ENCODE results near the gene KIF1A.

The KIF1A gene

DNA sequence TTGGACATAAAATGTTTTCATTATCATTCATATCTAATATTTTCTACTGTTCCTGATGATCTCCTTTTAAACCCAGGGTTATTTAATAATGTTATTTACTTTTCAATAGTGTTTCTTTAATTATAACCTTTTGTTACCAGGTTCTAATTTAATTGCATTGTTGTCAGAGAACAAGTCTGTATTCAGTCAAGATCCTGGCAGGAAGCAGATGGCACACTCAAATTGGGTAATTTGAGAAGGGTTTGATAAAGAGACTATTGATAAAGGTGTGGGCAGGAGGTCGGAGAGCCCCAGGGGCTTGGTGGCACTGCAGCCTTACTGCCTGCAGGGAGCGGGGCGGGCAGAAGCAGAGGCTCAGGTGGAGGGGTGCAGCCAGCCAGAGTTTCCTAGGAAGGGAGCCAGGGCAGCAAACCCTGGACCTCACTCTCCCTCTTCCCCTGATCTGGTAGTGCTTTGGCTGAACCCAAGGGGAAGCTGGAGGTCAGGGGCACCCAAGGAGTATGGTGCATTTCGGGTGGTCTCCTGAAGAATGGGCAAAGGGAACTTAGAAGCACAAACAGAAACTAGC is 2.3 kb upstream of the KIF1A start:
- in situ Hi-C loops (cut with HindIII; ENCODE audit: low pct_unique_long_range_greater_than_20kb, low sequenced_read_pairs), result no loop called here
- TF ChIP-seq JUND (IDR thresholded peaks at IDR 0.05; ENCODE audit: low read depth), result no peak
- DNase-seq (ENCODE audit: low read depth in 1 of 2, low spot score in 1 of 2), result no peak

DNA sequence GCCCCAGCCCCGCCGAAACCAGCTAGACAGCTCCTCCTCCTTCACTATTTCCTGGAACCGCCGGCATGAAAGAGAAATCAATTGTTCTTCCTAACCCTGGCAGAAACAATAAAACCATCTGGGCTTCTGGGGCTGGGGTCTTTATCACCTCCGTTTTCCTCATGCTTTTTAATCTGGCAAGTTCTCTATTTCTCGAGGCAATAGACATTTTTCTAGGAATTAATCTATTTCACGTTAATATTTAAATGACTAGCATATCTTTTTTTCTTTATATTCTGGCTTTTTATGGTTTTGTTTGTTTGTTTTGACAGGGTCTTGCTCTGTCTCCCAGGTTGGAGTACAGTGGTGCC is 1.4 kb upstream of the KIF1A start:
- in situ Hi-C loops (cut with HindIII; ENCODE audit: low pct_unique_long_range_greater_than_20kb, low sequenced_read_pairs), result no loop called here
- TF ChIP-seq JUND (IDR thresholded peaks at IDR 0.05; ENCODE audit: low read depth), result no peak
- DNase-seq (ENCODE audit: low read depth in 1 of 2, low spot score in 1 of 2), result no peak

GRCh38 chr2:240820607-240821428 is 799 bp upstream of the KIF1A start:
- TF ChIP-seq JUND (IDR thresholded peaks at IDR 0.05; ENCODE audit: low read depth), result no peak
- DNase-seq (ENCODE audit: low read depth in 1 of 2, low spot score in 1 of 2), result no peak

GRCh38 chr2:240819126-240819857 is 727 bp downstream of the KIF1A start:
- in situ Hi-C loops (cut with HindIII; ENCODE audit: low pct_unique_long_range_greater_than_20kb, low sequenced_read_pairs), result no loop called here

More at GRCh38 chr2:240820607-240821428, 799 bp upstream of the KIF1A start:
- in situ Hi-C loops (cut with HindIII; ENCODE audit: low pct_unique_long_range_greater_than_20kb, low sequenced_read_pairs), result no loop called here

GRCh38 chr2:240818293-240819125 is 1.5 kb downstream of the KIF1A start:
- no peak for DNase-seq (ENCODE audit: low read depth in 1 of 2, low spot score in 1 of 2)
- no peak for TF ChIP-seq JUND (IDR thresholded peaks at IDR 0.05; ENCODE audit: low read depth)
- in situ Hi-C loops (cut with HindIII; ENCODE audit: low pct_unique_long_range_greater_than_20kb, low sequenced_read_pairs), result no loop called here

More at GRCh38 chr2:240819126-240819857, 727 bp downstream of the KIF1A start:
- no peak for TF ChIP-seq JUND (IDR thresholded peaks at IDR 0.05; ENCODE audit: low read depth)
- no peak for DNase-seq (ENCODE audit: low read depth in 1 of 2, low spot score in 1 of 2)

DNA sequence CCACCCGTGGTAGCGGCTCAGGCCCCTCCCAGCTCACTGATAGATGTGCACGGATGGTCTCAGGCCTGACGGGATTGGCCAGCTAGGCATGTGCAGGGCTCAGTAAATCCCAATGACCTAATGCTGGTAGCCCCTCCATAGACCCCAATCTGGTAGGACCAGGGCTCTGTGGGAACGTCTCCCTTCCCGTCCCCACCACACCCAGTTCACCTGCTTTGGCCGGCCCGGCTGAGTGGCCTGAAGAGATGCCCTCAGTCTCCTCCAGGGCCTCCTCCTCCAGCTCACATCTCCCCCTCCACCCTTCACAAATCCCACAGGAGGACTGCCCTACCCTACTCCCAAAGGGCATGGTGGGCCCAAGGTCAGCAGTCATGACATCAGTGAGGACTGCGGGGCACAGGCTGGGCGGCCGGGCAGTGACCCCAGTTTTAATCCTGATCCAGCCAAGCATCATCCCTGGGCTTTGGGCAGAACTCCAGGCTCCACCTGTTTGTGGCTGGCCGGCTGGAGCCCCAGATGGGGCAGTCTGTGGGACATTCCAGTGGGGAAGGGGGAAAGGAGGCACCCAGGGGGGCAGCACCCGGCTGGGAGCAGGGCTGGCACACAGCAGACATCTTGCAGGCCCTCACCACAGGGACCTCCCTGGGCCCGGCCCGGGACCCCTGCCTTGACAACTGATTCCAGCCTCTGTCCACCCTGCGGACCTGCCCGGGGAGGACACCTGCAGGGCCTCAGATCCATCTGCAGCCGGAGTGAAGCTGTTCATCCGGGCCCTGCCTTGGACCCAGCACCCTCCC is 2.3 kb downstream of the KIF1A start:
- no peak for DNase-seq (ENCODE audit: low read depth in 1 of 2, low spot score in 1 of 2)
- in situ Hi-C loops (cut with HindIII; ENCODE audit: low pct_unique_long_range_greater_than_20kb, low sequenced_read_pairs), result no loop called here
- no peak for TF ChIP-seq JUND (IDR thresholded peaks at IDR 0.05; ENCODE audit: low read depth)

- TF ChIP-seq JUND (IDR thresholded peaks at IDR 0.05; ENCODE audit: low read depth), result no peak
- no peak for DNase-seq (ENCODE audit: low read depth in 1 of 2, low spot score in 1 of 2)
- in situ Hi-C loops (cut with HindIII; ENCODE audit: low pct_unique_long_range_greater_than_20kb, low sequenced_read_pairs), result no loop called here
Measured at GRCh38 chr2:240816584-240817495, 3.2 kb downstream of the KIF1A start.

DNA sequence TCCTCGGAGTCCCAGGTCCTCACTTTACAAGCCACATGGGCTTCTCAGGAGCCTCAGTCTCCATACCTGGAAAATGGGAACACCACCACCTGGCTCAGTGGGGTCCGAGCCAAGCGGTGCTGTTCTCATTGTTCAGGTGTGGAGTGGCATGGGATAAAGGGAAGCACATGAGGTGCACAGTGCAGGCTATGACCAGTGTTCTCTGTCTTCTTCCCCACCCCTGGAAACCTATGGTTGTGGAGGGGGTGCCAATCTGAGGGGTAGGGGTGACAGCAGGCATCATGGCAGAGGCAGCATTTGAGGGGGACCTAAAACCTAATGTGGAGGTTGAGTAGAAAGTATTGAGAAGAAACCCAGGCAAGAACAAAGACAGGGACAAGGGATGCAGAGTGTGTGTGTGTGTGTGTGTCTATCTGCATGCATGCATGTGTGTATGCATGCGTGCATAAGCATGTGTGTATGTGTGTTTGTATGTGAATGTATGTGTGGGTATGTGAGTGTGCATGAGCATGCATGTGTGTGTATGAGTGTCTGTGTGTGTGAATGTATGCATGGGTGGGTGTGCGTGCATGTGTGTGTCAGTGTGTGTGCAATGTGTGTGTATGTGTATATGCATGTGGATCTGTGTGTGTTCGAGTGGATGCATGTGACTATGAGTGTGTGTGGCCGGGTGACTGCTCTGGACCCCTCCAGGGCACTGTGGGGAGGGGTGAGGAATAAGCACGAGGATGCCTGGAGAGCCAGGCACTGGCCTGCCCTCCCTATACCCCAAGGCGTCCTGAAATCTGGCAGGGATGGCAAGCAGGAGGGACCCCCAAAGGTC is 4.0 kb downstream of the KIF1A start:
- in situ Hi-C loops (cut with HindIII; ENCODE audit: low pct_unique_long_range_greater_than_20kb, low sequenced_read_pairs), result no loop called here
- no peak for DNase-seq (ENCODE audit: low read depth in 1 of 2, low spot score in 1 of 2)
- TF ChIP-seq JUND (IDR thresholded peaks at IDR 0.05; ENCODE audit: low read depth), result no peak

- TF ChIP-seq JUND (IDR thresholded peaks at IDR 0.05; ENCODE audit: low read depth), result no peak
- no peak for DNase-seq (ENCODE audit: low read depth in 1 of 2, low spot score in 1 of 2)
- in situ Hi-C loops (cut with HindIII; ENCODE audit: low pct_unique_long_range_greater_than_20kb, low sequenced_read_pairs), result no loop called here
Measured at GRCh38 chr2:240814946-240815760, 4.9 kb downstream of the KIF1A start.

Data from T47D (cell line).